ENCODE data around the gene GATD1. TPM values are rescaled to one million over a fixed set of nuclear protein-coding genes. Genes with fewer than 3 reads are reported as not detected.

The GATD1 gene
- total RNA-seq, 1 experiment from 2014 or later: 88.7 TPM

- POLR2A ChIA-PET: no interaction called here
- H3K4me2 ChIP-seq (ENCODE audit: low read length): no peak overlapping the region
- no TSS peak for BruUV-seq (replicated peaks)
- intact Hi-C loops (cut with micrococcal nuclease): no loop called here
- H3K36me3 ChIP-seq (ENCODE audit: control insufficient read depth in 1 of 2, insufficient read depth in 2 of 2, low read length in 2 of 2): peaks cover 3 to 11% of the 10 kb centered on the region in 2 experiments; a peak in 2 of 4 replicates
- no peak overlapping the region; the same call in 1 of the 2 replicates for H3K27ac ChIP-seq (ENCODE audit: low read depth, low read length)
- DNase-seq (ENCODE audit: low read depth, low spot score) (no peak), ATAC-seq (no peak)
- TF ChIP-seq EGR1 (IDR thresholded peaks at IDR 0.05; ENCODE audit: low read depth) (no peak), ELF1 (IDR thresholded peaks at IDR 0.05; ENCODE audit: borderline replicate concordance, low read depth) (no peak), CEBPB (IDR thresholded peaks at IDR 0.05; ENCODE audit: low read depth) (no peak), JUND (IDR thresholded peaks at IDR 0.05) (no peak), ZNF274 (IDR thresholded peaks at IDR 0.05; ENCODE audit: low read depth, low read length) (no peak), POLR2AphosphoS5 (IDR thresholded peaks at IDR 0.05; ENCODE audit: low read depth, low read length) (no peak), FOSL1 (IDR thresholded peaks at IDR 0.05; ENCODE audit: low read depth) (no peak), SIN3A (IDR thresholded peaks at IDR 0.05; ENCODE audit: low read depth) (no peak), ATF3 (IDR thresholded peaks at IDR 0.05) (no peak), CTCF (IDR thresholded peaks at IDR 0.05 in 2 of 3, conservative IDR thresholded peaks at IDR 0.05 in 1 of 3; ENCODE audit: borderline replicate concordance in 1 of 3, insufficient read depth in 1 of 3, low read depth in 2 of 3, low read length in 2 of 3) (no peak), EZH2 (IDR thresholded peaks at IDR 0.05) (no peak), SP1 (IDR thresholded peaks at IDR 0.05; ENCODE audit: low read depth) (no peak), EZH2phosphoT487 (IDR thresholded peaks at IDR 0.05; ENCODE audit: borderline replicate concordance) (no peak), MAX (IDR thresholded peaks at IDR 0.05) (no peak), SRF (IDR thresholded peaks at IDR 0.05; ENCODE audit: low read depth) (no peak), POLR2A (IDR thresholded peaks at IDR 0.05; ENCODE audit: borderline replicate concordance, extremely low read depth, insufficient read depth, insufficient read length) (no peak)
- no peaks in the 10 kb centered on the region for H3K9me3 ChIP-seq (ENCODE audit: control insufficient read depth in 1 of 2, insufficient read depth in 1 of 2, low read depth in 1 of 2, low read length in 2 of 2)
- H2AFZ ChIP-seq (ENCODE audit: low read depth, low read length, poor library complexity, severe bottlenecking): no peak overlapping the region
- no peaks in the 10 kb centered on the region for H3K79me2 ChIP-seq (ENCODE audit: insufficient read depth, low read length)
- no peaks in the 10 kb centered on the region for H3K9me2 ChIP-seq (ENCODE audit: insufficient read depth)
- no peak overlapping the region for H3K9ac ChIP-seq (ENCODE audit: low read length)
- H3K4me1 ChIP-seq (ENCODE audit: control insufficient read depth in 1 of 2, insufficient read depth in 2 of 2, low read length in 2 of 2): peaks cover 7 to 34% of the 10 kb centered on the region in 2 experiments; a peak in 3 of 4 replicates
- CTCF ChIA-PET: no interaction called here
- RAD21 ChIA-PET (ENCODE audit: low non-redundant PET in 1 of 2, low total read pairs in 2 of 2, uncharacterized antibody in 2 of 2, unreplicated experiment in 2 of 2): no interaction called here
- no peaks in the 10 kb centered on the region for H4K20me1 ChIP-seq (ENCODE audit: insufficient read depth)
- no peaks in the 10 kb centered on the region for H3K27me3 ChIP-seq (ENCODE audit: insufficient read depth, low read length)
- H3K4me3 ChIP-seq (replicated peaks in 1 of 2; ENCODE audit: low read depth in 1 of 2, low read length in 2 of 2): no peak overlapping the region
Observed at GRCh38 chr11:724049-724777, 53.1 kb downstream of the GATD1 start.
